HG03460 (cell line): ENCODE measurements around the gene RDH13.
"Not testable (repeated sequence)": the region's sequence is repeated elsewhere in the genome, so short reads cannot be mapped to it uniquely, and the experiment has no call there.

Experiments used
- ATAC-seq: cut with Tn5 transposase; IDR thresholded peaks from one replicate; pipeline ENCODE4 v1.9.1; 2021; ENCODE audit not compliant: unreplicated experiment

Gene RDH13

GRCh38 chr19:55020351-55020750 lies 42.6 kb downstream of the RDH13 start:
- ATAC-seq, result not testable (repeated sequence)

- no peak for ATAC-seq
Measured at GRCh38 chr19:55018633-55019032, 44.3 kb downstream of the RDH13 start.

GRCh38 chr19:55018216-55018615 lies 44.7 kb downstream of the RDH13 start:
- no peak for ATAC-seq

GRCh38 chr19:55016017-55016416 lies 46.9 kb downstream of the RDH13 start:
- no peak for ATAC-seq

DNA sequence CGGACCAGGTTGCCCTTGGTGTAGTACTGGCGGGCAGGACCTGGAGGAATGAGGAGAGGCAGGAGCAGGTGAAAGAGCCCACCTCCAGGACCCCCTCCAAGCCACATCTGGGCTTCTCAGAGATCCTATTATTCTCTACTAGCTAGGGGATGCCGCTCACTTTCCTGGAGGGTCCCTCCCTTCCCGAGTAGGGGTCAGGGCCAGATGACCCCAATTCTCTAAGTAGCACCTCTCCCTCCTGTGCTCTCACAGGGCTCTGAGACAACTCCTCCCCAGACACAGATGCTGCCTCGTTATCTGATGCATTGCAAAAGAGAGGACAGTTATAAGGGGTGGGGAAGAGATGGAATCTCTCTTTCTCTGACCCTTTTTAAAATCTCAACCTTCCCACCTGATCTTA lies 47.8 kb downstream of the RDH13 start:
- no peak for ATAC-seq

DNA sequence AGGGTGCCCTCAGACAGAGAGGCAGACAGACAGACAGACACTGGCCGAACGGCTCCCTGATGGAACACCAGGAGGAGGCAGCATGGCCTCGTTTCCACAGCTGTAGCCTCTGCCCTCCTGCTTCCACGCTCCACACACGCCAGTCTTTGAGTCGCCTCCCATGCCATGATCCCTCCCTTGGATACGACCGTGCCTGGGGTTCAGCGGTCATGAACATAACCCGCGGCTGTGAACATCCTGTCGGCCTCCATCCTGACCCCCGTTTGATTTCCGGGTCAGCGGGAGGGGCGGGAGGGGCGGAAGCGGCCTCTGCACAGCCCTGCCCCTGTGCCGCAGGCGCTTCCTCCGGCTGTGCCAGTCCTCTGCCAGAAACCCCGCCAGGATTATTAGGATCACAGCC lies 48.2 kb downstream of the RDH13 start:
- no peak for ATAC-seq

DNA sequence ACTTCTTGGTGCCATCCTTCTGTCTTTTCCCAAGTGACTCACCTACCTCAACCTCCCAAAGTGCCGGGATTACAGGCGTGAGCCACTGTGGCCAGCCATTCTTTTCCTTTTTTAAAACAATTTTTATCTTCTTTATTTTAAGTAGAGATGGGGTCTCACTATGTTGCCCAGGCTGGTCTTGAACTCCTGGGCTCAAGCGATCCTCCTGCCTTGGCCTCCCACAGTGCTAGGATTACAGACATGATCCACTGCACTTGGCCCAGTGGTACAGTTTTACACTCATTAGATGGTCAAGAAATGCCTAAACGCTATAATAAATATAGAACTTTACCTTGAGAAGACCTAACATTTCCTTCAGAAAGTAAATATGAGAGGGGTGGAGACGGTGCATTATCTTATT lies 49.4 kb downstream of the RDH13 start:
- no peak for ATAC-seq

DNA sequence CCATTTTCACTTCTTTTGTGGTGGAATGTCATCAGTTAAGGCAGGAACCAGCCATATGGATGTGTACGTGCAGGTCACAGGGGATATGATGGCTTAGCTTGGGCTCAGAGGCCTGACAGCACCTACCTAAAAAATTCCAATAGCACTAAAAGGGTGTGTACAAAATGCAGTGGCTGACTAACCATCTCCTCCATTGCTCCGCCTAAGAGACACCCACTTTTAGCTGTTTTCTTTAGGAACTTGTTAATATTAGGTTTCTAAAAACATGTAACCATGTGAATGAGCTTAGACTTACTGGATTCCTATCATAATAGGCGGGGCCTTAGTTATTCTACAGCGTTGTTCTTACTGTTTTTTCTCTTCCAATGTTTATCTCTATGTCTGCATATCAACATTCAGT lies 50.6 kb downstream of the RDH13 start:
- no peak for ATAC-seq

- ATAC-seq, result not testable (repeated sequence)
Measured at GRCh38 chr19:55010561-55010960, 52.4 kb downstream of the RDH13 start.

GRCh38 chr19:55008781-55009180 lies 54.2 kb downstream of the RDH13 start:
- not testable (repeated sequence) for ATAC-seq

- ATAC-seq, result not testable (repeated sequence)
Measured at GRCh38 chr19:55008189-55008588, 54.8 kb downstream of the RDH13 start.

DNA sequence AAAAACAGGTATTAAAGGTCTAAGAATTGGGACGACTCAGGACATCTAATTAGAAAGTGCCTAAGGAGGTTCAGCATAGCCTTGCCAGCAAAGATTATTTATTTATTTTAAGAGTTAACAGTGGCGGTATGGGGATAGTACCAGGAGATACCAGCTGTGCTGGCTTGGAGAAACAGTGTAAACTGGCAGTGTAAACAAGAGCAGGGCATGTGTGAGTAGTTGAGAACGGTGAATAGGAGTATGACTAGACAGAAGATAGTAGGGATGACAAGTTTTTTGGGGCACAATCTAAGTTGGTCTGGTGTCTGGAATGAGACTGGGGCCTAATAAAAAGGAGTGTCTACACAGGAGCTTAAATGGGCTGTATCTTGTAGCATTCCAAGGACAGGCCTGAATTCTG lies 55.4 kb downstream of the RDH13 start:
- ATAC-seq, result not testable (repeated sequence)

DNA sequence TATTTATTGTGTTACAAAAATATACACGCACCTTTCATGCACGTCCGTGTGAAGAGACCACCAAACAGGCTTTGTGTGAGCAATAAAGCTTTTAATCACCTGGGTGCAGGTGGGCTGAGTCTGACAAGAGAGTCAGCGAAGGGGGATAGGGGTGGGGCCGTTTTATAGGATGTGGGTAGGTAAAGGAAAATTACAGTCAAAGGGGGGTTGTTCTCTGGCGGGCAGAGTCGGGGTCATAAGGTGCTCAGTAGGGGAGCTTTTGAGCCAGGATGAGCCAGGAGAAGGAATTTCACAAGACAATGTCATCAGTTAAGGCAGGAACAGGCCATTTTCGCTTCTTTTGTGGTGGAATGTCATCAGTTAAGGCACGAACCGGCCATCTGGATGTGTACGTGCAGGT lies 56.2 kb downstream of the RDH13 start:
- ATAC-seq, result not testable (repeated sequence)

DNA sequence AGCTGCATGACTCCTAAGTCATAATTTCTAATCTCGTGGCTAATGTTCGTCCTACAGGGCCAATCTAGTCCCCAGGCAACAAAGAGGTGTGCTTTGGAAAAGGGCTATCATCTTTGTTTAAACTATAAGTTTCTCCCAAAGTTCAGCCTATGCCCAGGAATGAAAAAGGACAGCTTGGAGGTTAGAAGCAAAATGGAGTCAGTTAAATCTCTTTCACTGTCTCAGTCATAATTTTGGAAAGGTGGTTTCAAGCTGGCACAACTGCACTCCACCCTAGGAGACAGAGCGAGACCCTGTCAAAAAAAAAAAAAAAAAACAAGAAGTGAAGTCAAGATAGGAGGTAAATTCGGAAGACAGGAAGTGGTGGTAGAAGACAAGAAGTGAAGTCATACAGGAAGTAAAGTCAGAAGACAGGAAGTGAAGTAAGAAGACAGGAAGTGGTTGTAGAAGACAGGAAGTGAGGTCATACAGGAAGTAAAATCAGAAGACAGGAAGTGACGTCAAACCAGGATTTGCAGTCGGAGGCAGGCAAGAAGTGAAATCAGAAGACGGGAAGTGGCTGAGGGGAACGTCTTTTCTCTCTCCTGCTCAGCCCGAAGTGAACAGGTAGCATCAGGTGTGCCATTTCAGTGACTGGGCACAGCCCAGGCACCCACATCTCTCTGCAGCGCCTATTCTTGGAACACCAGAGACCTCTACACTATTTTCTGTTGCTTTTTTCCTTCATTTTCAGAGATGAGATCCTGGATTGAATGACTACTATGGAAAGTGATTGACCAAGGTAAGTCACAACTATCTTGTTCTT lies 57.1 kb downstream of the RDH13 start:
- peak; percentile 73 for ATAC-seq

DNA sequence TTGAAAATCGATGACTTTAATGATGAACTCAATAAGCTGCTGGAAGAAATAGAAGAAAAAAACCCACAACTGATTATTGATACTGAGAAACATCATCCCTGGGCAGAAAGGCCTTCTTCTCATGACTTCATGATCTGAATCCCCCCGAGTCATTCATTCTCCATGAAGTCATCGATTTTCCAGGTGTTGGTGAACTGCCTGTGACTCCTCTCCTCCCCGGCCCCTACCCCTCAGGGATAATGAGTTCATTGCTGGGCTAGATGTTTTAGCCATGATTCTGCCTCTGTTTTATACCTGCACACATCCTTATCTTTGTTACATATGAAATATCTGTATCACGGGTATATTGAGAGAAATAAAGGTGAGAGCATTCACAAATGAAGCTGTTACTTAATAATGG lies 62.2 kb downstream of the RDH13 start:
- ATAC-seq, result no peak

GRCh38 chr19:54998751-54999239 lies 64.2 kb downstream of the RDH13 start:
- ATAC-seq, result not testable (repeated sequence)

DNA sequence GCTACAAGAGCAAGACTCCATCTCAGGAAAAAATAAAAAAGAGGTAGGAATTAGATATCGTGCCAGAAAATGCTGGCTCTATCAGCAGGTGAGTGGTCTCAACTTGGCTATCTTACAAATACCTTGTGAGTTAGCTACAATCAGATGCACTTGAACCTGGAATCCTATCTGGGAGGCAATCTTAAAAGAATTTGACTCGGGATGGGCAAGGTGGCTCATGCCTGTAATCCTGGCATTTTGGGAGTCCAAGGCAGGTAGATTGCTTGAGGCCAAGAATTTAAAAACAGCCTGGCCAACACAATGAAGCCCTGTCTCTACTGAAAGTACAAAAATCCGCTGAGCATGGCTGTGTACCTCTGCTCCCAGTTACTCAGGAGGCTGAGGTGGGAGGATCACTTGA lies 67.4 kb downstream of the RDH13 start:
- no peak for ATAC-seq
